ENCODE data around the gene BCLAF1. TPM values are rescaled to one million over a fixed set of nuclear protein-coding genes. Genes with fewer than 3 reads are reported as not detected.
"Not testable (repeated sequence)": the region's sequence is repeated elsewhere in the genome, so short reads cannot be mapped to it uniquely, and the experiment has no call there.

Gene BCLAF1
- total RNA-seq, 1 experiment from 2014 or later, result 159 TPM

DNA sequence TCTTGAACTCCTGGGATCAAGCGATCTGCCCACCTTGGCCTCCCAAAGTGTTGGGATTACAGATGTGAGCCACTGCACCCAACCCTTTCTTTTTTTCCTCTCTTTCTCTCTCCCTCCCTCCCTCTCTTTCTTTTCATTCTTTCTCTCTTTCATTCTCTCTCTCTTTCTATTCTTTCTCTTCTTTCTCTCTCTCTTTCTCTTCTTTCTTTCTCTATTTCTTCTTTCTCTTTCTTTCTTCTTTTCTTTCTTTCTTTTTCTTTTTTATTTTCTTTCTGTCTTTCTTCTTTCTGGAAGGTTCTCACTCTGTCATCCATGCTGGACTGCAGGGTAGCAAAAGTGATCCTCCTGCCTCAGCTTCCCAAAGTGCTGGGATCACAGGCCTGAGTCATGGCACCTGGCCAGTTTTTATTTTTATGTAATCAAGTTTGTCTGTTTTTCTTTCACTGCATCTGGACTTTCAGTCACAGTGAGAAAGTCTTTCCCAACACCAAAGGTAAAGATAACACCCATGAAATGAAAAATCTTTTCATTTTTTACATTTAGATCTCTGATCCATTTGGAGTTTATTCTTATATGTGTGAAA, 20.2 kb upstream of the BCLAF1 start (continued):
- TF ChIP-seq POLR2A (IDR thresholded peaks at IDR 0.05; ENCODE audit: borderline replicate concordance, extremely low read depth, insufficient read depth, insufficient read length) (no peak), POLR2AphosphoS5 (IDR thresholded peaks at IDR 0.05; ENCODE audit: low read depth, low read length) (no peak), EZH2phosphoT487 (IDR thresholded peaks at IDR 0.05; ENCODE audit: borderline replicate concordance) (no peak), SIN3A (IDR thresholded peaks at IDR 0.05; ENCODE audit: low read depth) (no peak)

DNA sequence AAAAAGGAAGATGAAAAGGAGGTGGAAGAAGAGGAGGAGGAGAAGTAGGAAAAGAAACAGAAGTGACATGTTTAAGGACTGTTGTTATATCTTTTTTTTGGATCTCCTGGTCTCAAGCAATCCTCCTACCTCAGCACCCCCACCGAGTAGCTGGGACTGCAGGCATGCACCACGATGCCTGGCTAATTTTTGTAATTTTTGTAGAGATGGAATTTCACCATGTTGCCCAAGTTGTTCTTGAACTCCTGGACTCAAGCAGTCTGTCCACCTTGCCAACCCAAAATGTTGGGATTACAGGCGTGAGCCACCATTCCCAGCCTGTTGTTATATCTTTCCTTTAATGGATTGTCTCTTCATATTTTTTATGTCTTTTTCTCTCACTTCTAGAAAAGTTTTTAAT, 19.5 kb upstream of the BCLAF1 start:
- intact Hi-C loops (cut with micrococcal nuclease), result no loop called here
- Histone ChIP-seq H3K36me3 (ENCODE audit: control insufficient read depth in 1 of 2, insufficient read depth in 2 of 2, low read length in 2 of 2) (no peaks in the 10 kb centered on the region), H3K9me2 (ENCODE audit: insufficient read depth) (no peaks in the 10 kb centered on the region), H3K4me1 (ENCODE audit: control insufficient read depth in 1 of 2, insufficient read depth in 2 of 2, low read length in 2 of 2) (no peaks in the 10 kb centered on the region), H2AFZ (ENCODE audit: low read depth, low read length, poor library complexity, severe bottlenecking) (no peak overlapping the region), H3K79me2 (ENCODE audit: insufficient read depth, low read length) (no peaks in the 10 kb centered on the region), H3K9ac (ENCODE audit: low read length) (no peak overlapping the region), H3K4me3 (replicated peaks in 1 of 2; ENCODE audit: low read depth in 1 of 2, low read length in 2 of 2) (no peak overlapping the region), H4K20me1 (ENCODE audit: insufficient read depth) (no peaks in the 10 kb centered on the region), H3K9me3 (ENCODE audit: control insufficient read depth in 1 of 2, insufficient read depth in 1 of 2, low read depth in 1 of 2, low read length in 2 of 2) (no peaks in the 10 kb centered on the region), H3K27ac (ENCODE audit: low read depth, low read length) (no peak overlapping the region), H3K4me2 (ENCODE audit: low read length) (no peak overlapping the region), H3K27me3 (ENCODE audit: insufficient read depth, low read length) (no peaks in the 10 kb centered on the region)
- BruUV-seq (replicated peaks), result no TSS peak
- TF ChIP-seq YY1 (IDR thresholded peaks at IDR 0.05; ENCODE audit: extremely low read depth, insufficient replicate concordance, low read depth, low read length) (no peak), TCF7L2 (IDR thresholded peaks at IDR 0.05; ENCODE audit: borderline replicate concordance, extremely low read depth, insufficient read depth, insufficient read length) (no peak)
- POLR2A ChIA-PET, result interaction anchor here (1.3 kb wide), 1 partner anchor 19 kb away, joined by 4 read pairs; the partner anchor contains the start of gene BCLAF1
- RAD21 ChIA-PET (ENCODE audit: low non-redundant PET in 1 of 2, low total read pairs in 2 of 2, uncharacterized antibody in 2 of 2, unreplicated experiment in 2 of 2), result no interaction called here
- ATAC-seq (no peak), DNase-seq (ENCODE audit: low read depth, low spot score) (no peak)
- CTCF ChIA-PET, result interaction anchor here (1.4 kb wide), 1 partner anchor 8 kb away, joined by 3 read pairs; no protein-coding TSS in a partner anchor

DNA sequence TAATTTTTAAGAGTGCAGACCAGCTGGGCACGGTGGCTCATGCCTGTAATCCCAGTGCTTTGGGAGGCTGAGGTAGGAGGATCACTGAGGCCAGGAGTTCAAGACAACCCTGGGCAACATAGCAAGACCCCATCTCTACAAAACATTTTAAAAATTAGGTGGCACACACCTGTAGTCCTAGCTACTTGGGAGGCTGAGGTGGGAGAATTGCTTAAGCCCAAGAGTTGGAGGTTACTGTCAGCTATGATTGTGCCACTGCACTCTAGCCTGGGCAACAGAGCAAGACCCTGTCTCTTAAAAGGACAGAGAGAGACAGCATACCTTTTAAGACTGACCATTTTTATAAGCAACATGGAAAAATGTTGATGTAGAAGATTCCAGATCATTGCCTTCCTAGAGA, 18.8 kb upstream of the BCLAF1 start:
- ChIA-PET POLR2A (interaction anchor here (1.3 kb wide), 1 partner anchor 19 kb away, joined by 4 read pairs; the partner anchor contains the start of gene BCLAF1), CTCF (interaction anchor here (1.4 kb wide), 1 partner anchor 9 kb away, joined by 3 read pairs; no protein-coding TSS in a partner anchor)
- H3K79me2 ChIP-seq (ENCODE audit: insufficient read depth, low read length); H2AFZ ChIP-seq (ENCODE audit: low read depth, low read length, poor library complexity, severe bottlenecking); DNase-seq (ENCODE audit: low read depth, low spot score); H3K9ac ChIP-seq (ENCODE audit: low read length); intact Hi-C loops (cut with micrococcal nuclease); ATAC-seq; H3K27me3 ChIP-seq (ENCODE audit: insufficient read depth, low read length); RAD21 ChIA-PET (ENCODE audit: low non-redundant PET in 1 of 2, low total read pairs in 2 of 2, uncharacterized antibody in 2 of 2, unreplicated experiment in 2 of 2); H3K9me2 ChIP-seq (ENCODE audit: insufficient read depth); H3K36me3 ChIP-seq (ENCODE audit: control insufficient read depth in 1 of 2, insufficient read depth in 2 of 2, low read length in 2 of 2); H3K9me3 ChIP-seq (ENCODE audit: control insufficient read depth in 1 of 2, insufficient read depth in 1 of 2, low read depth in 1 of 2, low read length in 2 of 2); H3K27ac ChIP-seq (ENCODE audit: low read depth, low read length); BruUV-seq (replicated peaks); H3K4me3 ChIP-seq (replicated peaks in 1 of 2; ENCODE audit: low read depth in 1 of 2, low read length in 2 of 2); H3K4me1 ChIP-seq (ENCODE audit: control insufficient read depth in 1 of 2, insufficient read depth in 2 of 2, low read length in 2 of 2); H3K4me2 ChIP-seq (ENCODE audit: low read length); H4K20me1 ChIP-seq (ENCODE audit: insufficient read depth): not testable (repeated sequence)

All from HCT116 (cell line).